Urothelium cell line (cell line): ENCODE data around the gene RBPJL.

ENCODE experiments used
- DNase-seq: peaks from one replicate; pipeline ENCODE4 v3.0.0; 2011; ENCODE audit warnings: low spot score, mixed read lengths
- FAIRE-seq: peaks from 2 replicates; lab custom pipeline; 2011; peaks lifted over from hg19 to GRCh38; lab: Jason Lieb, UNC

RBPJL gene

GRCh38 chr20:45316150-45317080 is 9.8 kb downstream of the RBPJL start:
- no peak for FAIRE-seq
- no peak for DNase-seq

- FAIRE-seq = no peak
- DNase-seq = no peak
Observed at GRCh38 chr20:45317826-45318225, 11.2 kb downstream of the RBPJL start.

GRCh38 chr20:45318386-45318939 is 11.8 kb downstream of the RBPJL start:
- DNase-seq (no peak), FAIRE-seq (no peak)

- DNase-seq = no peak
- no peak for FAIRE-seq
Observed at GRCh38 chr20:45318948-45319347, 12.3 kb downstream of the RBPJL start.

GRCh38 chr20:45320948-45321595 is 14.4 kb downstream of the RBPJL start:
- FAIRE-seq (no peak), DNase-seq (no peak)

GRCh38 chr20:45322952-45323383 is 16.3 kb downstream of the RBPJL start:
- no peak for DNase-seq
- FAIRE-seq = no peak

- DNase-seq = no peak
- FAIRE-seq = no peak
Observed at GRCh38 chr20:45323731-45324130, 17.1 kb downstream of the RBPJL start.

GRCh38 chr20:45325371-45325770 is 18.7 kb downstream of the RBPJL start:
- FAIRE-seq (no peak), DNase-seq (no peak)

- FAIRE-seq (no peak), DNase-seq (no peak)
Observed at GRCh38 chr20:45328451-45328850, 21.8 kb downstream of the RBPJL start.

- DNase-seq = no peak
- FAIRE-seq = no peak
Observed at GRCh38 chr20:45329497-45330319, 23.1 kb downstream of the RBPJL start.

GRCh38 chr20:45330476-45330875 is 23.8 kb downstream of the RBPJL start:
- no peak for FAIRE-seq
- no peak for DNase-seq

- DNase-seq (peak; percentile 78), FAIRE-seq (peak; percentile 87)
Observed at GRCh38 chr20:45336530-45337366, 30.1 kb downstream of the RBPJL start.

GRCh38 chr20:45337367-45338120 is 30.9 kb downstream of the RBPJL start:
- peak; percentile 95 for DNase-seq
- FAIRE-seq = peak; percentile 40

- FAIRE-seq (no peak), DNase-seq (no peak)
Observed at GRCh38 chr20:45338121-45339030, 31.7 kb downstream of the RBPJL start.

GRCh38 chr20:45339084-45339483 is 32.4 kb downstream of the RBPJL start:
- DNase-seq (no peak), FAIRE-seq (no peak)

GRCh38 chr20:45339799-45340198 is 33.2 kb downstream of the RBPJL start:
- DNase-seq = no peak
- FAIRE-seq = no peak

- no peak for DNase-seq
- no peak for FAIRE-seq
Observed at GRCh38 chr20:45340236-45340847, 33.7 kb downstream of the RBPJL start.

GRCh38 chr20:45340951-45341350 is 34.3 kb downstream of the RBPJL start:
- DNase-seq = no peak
- no peak for FAIRE-seq
